Endothelial cell of umbilical vein (primary cell): ENCODE data around the gene INTS14. TPM values are rescaled to one million over a fixed set of nuclear protein-coding genes. Genes with fewer than 3 reads are reported as not detected.

Experiments
- BruUV-seq: library from RNA; stranded (reverse); fragments of 400-500 nt; replicated peaks from 2 replicates; lab custom pipeline; 2021; lab: Mats Ljungman, UMichigan
- CTCF ChIA-PET: fragments of 300-600, 350-600 bp; sonication (Branson Sonifier 250); formaldehyde crosslinking; loops from one replicate; lab custom pipeline; 2021; ENCODE audit warnings: antibody characterized with exemption, inconsistent platforms; lab: Charles Lee
- POLR2A ChIA-PET: fragments of 300-600, 350-600 bp; sonication (Branson Sonifier 250); formaldehyde crosslinking; loops from one replicate; lab custom pipeline; 2021; ENCODE audit warnings: antibody characterized with exemption, inconsistent platforms; lab: Charles Lee
- DNase-seq: peaks from one replicate; pipeline ENCODE4 v3.0.0-alpha.2; 2011; ENCODE audit warnings: low read depth, low spot score
- FAIRE-seq: peaks from 2 replicates; lab custom pipeline; 2011; peaks lifted over from hg19 to GRCh38; lab: Jason Lieb, UNC
- H2AFZ ChIP-seq: 2 replicates; pipeline ENCODE4 v1.6.0; 2012; ENCODE audit warnings: low read depth, low read length, control low read depth, inconsistent platforms
- H3K27ac ChIP-seq: 2 replicates; pipeline ENCODE4 v1.5.1; 2011; ENCODE audit warnings: low read depth, mild to moderate bottlenecking, control low read depth, low read length, moderate library complexity; ENCODE audit not compliant: insufficient read depth
- H3K27me3 ChIP-seq, 2 experiments: 2 replicates each; pipeline versions ENCODE4 v1.6.0 to v1.6.1; 2011; ENCODE audit warnings: low read length in 2 of 2, mixed read lengths in 1 of 2; ENCODE audit not compliant: control insufficient read depth in 2 of 2, insufficient read depth in 2 of 2
- H3K36me3 ChIP-seq, 2 experiments: 2 replicates in 1 of 2; 3 replicates in 1 of 2; pipeline ENCODE4 v1.5.1; 2011; ENCODE audit warnings: low read length in 2 of 2, mild to moderate bottlenecking in 1 of 2, moderate library complexity in 1 of 2; ENCODE audit not compliant: control insufficient read depth in 2 of 2, insufficient read depth in 2 of 2; ENCODE audit errors: extremely low read depth in 1 of 2
- H3K4me1 ChIP-seq: 3 replicates; pipeline ENCODE4 v1.5.1; 2011; ENCODE audit warnings: mild to moderate bottlenecking, low read length; ENCODE audit not compliant: control insufficient read depth, insufficient read depth; ENCODE audit errors: extremely low read depth
- H3K4me2 ChIP-seq: 2 replicates; pipeline ENCODE4 v1.6.1; 2011; ENCODE audit warnings: low read length, control low read depth, mixed read lengths; ENCODE audit not compliant: insufficient read depth
- H3K4me3 ChIP-seq, 3 experiments: fragments of 200-600 bp in 1 of 3; sonication (generic), shearing (Covaris generic) in 1 of 3; replicated peaks in 1 of 3; 2 replicates each; pipeline ENCODE4 v1.5.1; 2011 to 2016; ENCODE audit warnings: control low read depth in 3 of 3, low read length in 3 of 3, mild to moderate bottlenecking in 2 of 3, inconsistent platforms in 1 of 3, low read depth in 1 of 3, moderate library complexity in 1 of 3; ENCODE audit not compliant: insufficient read depth in 1 of 3
- H3K79me2 ChIP-seq: 2 replicates; pipeline ENCODE4 v1.6.0; 2012; ENCODE audit warnings: low read length, inconsistent platforms; ENCODE audit not compliant: control insufficient read depth, insufficient read depth
- H3K9ac ChIP-seq: replicated peaks from 2 replicates; pipeline ENCODE3; 2011; ENCODE audit warnings: low read length, control low read depth; ENCODE audit not compliant: insufficient read depth; ENCODE audit errors: extremely low read depth
- H3K9me1 ChIP-seq: replicated peaks from 3 replicates; pipeline ENCODE4 v1.6.0; 2011; ENCODE audit warnings: mild to moderate bottlenecking, low read length; ENCODE audit not compliant: control insufficient read depth, insufficient read depth; ENCODE audit errors: extremely low read depth
- H3K9me3 ChIP-seq: replicated peaks from 2 replicates; pipeline ENCODE4 v1.5.1; 2012; ENCODE audit warnings: low read length, inconsistent platforms; ENCODE audit not compliant: control insufficient read depth, insufficient read depth
- H4K20me1 ChIP-seq: replicated peaks from 2 replicates; pipeline ENCODE3; 2011; ENCODE audit warnings: mild to moderate bottlenecking, low read length; ENCODE audit not compliant: control insufficient read depth, insufficient read depth; ENCODE audit errors: extremely low read depth
- EZH2 ChIP-seq: IDR thresholded peaks from 2 replicates; pipeline ENCODE4 v1.6.1; 2012; ENCODE audit warnings: borderline replicate concordance, low read depth, mild to moderate bottlenecking, moderate library complexity, low read length, inconsistent platforms; ENCODE audit not compliant: severe bottlenecking
- FOS ChIP-seq: IDR thresholded peaks from 2 replicates; pipeline ENCODE4 v1.6.1; 2011; ENCODE audit warnings: mild to moderate bottlenecking, low read length, moderate library complexity, borderline replicate concordance; ENCODE audit not compliant: insufficient read depth
- GATA2 ChIP-seq: IDR thresholded peaks from 2 replicates; pipeline ENCODE4 v1.7.0; 2011; ENCODE audit warnings: low read depth, mild to moderate bottlenecking, moderate library complexity, mixed read lengths, low read length; ENCODE audit not compliant: insufficient read length, insufficient read depth
- JUN ChIP-seq: IDR thresholded peaks from 2 replicates; pipeline ENCODE4 v1.6.1; 2011; ENCODE audit warnings: borderline replicate concordance, low read depth; ENCODE audit not compliant: insufficient read length, insufficient read depth
- MYC ChIP-seq: IDR thresholded peaks from one replicate; pipeline ENCODE4 v1.6.1; 2011; ENCODE audit warnings: mild to moderate bottlenecking, low read depth, low read length
- POLR2A ChIP-seq: IDR thresholded peaks from 2 replicates; pipeline ENCODE4 v1.6.1; 2012; ENCODE audit warnings: low read depth, mild to moderate bottlenecking, control low read depth, low read length
- POLR2AphosphoS5 ChIP-seq: IDR thresholded peaks from 2 replicates; pipeline ENCODE4 v1.6.1; 2012; ENCODE audit warnings: low read depth, mild to moderate bottlenecking, control low read depth, low read length, moderate library complexity; ENCODE audit not compliant: insufficient read depth
- dilution Hi-C: fragments of 300-500 bp; cut with MboI; formaldehyde crosslinking; loops from one replicate; pipeline ENCODE4 v1.15.0; 2019; ENCODE audit warnings: low sequenced_read_pairs; ENCODE audit not compliant: extremely low pct_ligation_motif_present
- intact Hi-C: fragments of 100-400 bp; cut with micrococcal nuclease; formaldehyde crosslinking; loops from one replicate; pipeline ENCODE4 v1.10.0; 2022
- polyA plus RNA-seq, 4 experiments: library from polyadenylated mRNA; depleted of rRNA in 3 of 4; stranded (reverse) in 3 of 4; unstranded in 1 of 4; fragments of >200 nt; gene quantifications; 2 replicates each; pipeline versions ENCODE4 v1.2.1 to v1.2.3, GENCODE V29; 2011 to 2012; ENCODE audit warnings: missing spikeins in 1 of 4
- total RNA-seq: library from RNA; stranded (reverse); gene quantifications from 2 replicates; pipeline ENCODE4 v1.2.3, GENCODE V29; 2021
- TF ChIP-seq, protein P1 (sequence below): IDR thresholded peaks from 2 replicates; pipeline ENCODE4 v1.6.1; 2011; ENCODE audit not compliant: insufficient read depth, insufficient read length
- TF ChIP-seq, protein P2 (sequence below), 2 donors: IDR thresholded peaks; 1 replicate in 1 of 2; 2 replicates in 1 of 2; pipeline ENCODE4 v1.5.1; 2011; ENCODE audit warnings: low read length in 2 of 2, mild to moderate bottlenecking in 2 of 2, moderate library complexity in 2 of 2, control low read depth in 1 of 2, inconsistent platforms in 1 of 2, low read depth in 1 of 2; ENCODE audit not compliant: insufficient read depth in 1 of 2; ENCODE audit errors: extremely low read depth in 1 of 2

The INTS14 gene
- total and polyA plus RNA-seq, 2 donors (not counting 3 experiments of a cell fraction or from before 2014, with no cell fraction given), result 41.7 to 52.6 TPM

GRCh38 chr15:65547841-65548240 lies 63.1 kb downstream of the INTS14 start:
- H3K27ac ChIP-seq, result no peak overlapping the region
- H4K20me1 ChIP-seq, result no peaks in the 10 kb centered on the region
- dilution Hi-C loops (no loop called here), intact Hi-C loops (no loop called here)
- no TSS peak for BruUV-seq
- H3K79me2 ChIP-seq, result peaks cover 65% of the 10 kb centered on the region
- POLR2A ChIA-PET, result no interaction called here
- FAIRE-seq (no peak), DNase-seq (no peak)
- H3K9ac ChIP-seq, result no peak overlapping the region
- peaks cover 2% of the 10 kb centered on the region for H3K4me1 ChIP-seq
- H2AFZ ChIP-seq, result no peak overlapping the region
- H3K27me3 ChIP-seq, result no peaks in the 10 kb centered on the region
- no peak for TF ChIP-seq POLR2A
- TF ChIP-seq, protein P1, sequence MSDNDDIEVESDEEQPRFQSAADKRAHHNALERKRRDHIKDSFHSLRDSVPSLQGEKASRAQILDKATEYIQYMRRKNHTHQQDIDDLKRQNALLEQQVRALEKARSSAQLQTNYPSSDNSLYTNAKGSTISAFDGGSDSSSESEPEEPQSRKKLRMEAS, result no peak
- TF ChIP-seq POLR2AphosphoS5, result no peak
- TF ChIP-seq MYC, result no peak
- TF ChIP-seq JUN, result no peak
- TF ChIP-seq EZH2, result no peak
- TF ChIP-seq FOS, result no peak
- TF ChIP-seq, protein P2, sequence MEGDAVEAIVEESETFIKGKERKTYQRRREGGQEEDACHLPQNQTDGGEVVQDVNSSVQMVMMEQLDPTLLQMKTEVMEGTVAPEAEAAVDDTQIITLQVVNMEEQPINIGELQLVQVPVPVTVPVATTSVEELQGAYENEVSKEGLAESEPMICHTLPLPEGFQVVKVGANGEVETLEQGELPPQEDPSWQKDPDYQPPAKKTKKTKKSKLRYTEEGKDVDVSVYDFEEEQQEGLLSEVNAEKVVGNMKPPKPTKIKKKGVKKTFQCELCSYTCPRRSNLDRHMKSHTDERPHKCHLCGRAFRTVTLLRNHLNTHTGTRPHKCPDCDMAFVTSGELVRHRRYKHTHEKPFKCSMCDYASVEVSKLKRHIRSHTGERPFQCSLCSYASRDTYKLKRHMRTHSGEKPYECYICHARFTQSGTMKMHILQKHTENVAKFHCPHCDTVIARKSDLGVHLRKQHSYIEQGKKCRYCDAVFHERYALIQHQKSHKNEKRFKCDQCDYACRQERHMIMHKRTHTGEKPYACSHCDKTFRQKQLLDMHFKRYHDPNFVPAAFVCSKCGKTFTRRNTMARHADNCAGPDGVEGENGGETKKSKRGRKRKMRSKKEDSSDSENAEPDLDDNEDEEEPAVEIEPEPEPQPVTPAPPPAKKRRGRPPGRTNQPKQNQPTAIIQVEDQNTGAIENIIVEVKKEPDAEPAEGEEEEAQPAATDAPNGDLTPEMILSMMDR (IDR thresholded peaks at IDR 0.05; ENCODE audit: extremely low read depth in 1 of 2, insufficient read depth in 1 of 2, low read depth in 1 of 2, low read length in 2 of 2), result no peak
- TF ChIP-seq GATA2, result no peak
- H3K4me3 ChIP-seq, result no peak overlapping the region
- no peak overlapping the region for H3K4me2 ChIP-seq
- no peaks in the 10 kb centered on the region for H3K9me3 ChIP-seq
- H3K36me3 ChIP-seq, result no peaks in the 10 kb centered on the region
- H3K9me1 ChIP-seq, result no peaks in the 10 kb centered on the region
- CTCF ChIA-PET, result no interaction called here
